ENCODE results near the gene EIF4G3.

The EIF4G3 gene

DNA sequence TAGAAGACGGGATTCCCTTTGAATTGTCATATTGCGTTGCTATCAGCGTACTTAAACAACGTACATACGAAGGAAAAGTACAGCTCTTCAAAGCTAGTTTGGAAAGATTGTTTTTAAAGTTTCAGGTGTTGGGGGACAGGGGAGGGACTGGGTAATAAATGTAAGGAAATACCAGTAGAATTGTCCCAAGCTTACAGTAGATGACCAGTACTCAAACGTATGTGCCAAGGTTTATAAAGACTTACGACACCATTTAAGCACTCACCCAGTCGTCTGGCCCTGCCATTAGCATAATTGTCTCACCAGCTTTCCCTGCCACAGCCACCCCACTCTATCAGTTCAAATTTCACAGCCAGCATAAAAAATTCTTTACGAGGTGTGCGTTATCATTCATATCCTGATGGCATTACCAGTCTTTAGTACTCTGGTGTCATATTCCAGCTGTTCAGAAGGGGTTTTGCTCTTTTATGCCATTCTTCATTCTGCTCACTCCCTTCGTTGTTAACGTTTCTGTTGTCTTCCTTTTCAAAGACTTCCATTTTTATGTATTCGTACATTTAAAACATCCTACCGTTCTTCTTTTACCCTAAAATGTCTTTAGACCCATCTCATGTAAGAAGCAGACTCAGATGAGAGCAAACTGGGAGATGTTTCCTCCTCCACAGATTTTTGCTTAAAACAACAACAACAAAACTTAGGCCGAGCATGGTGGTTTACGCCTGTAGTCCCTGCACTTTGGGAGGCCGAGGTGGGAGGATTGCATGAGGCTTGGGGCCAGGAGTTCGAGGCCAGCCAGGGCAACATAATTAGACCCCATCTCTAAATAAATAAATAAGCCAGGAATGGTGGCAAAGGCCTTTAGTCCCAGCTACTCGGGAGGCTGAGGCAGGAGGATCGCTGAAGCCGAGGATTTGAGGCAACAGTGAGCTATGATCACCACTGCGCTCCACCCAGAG, 388.6 kb downstream of the EIF4G3 start:
- peak in 1 of 2 experiments; percentile 35 for DNase-seq

GRCh38 chr1:20787029-20787839, 389.5 kb downstream of the EIF4G3 start, which contains the start of gene HP1BP3:
HP1BP3 (minus strand) TSS chr1:20787307; CDS start chr1:20780440, 6,867 bp downstream.
- DNase-seq = peak; percentile 42 to 45

- DNase-seq = peak; percentile 86 to 92
Measured at GRCh38 chr1:20786253-20787028, 390.3 kb downstream of the EIF4G3 start.

GRCh38 chr1:20785907-20786252, 390.8 kb downstream of the EIF4G3 start:
- DNase-seq = no peak

- DNase-seq = no peak
Measured at GRCh38 chr1:20775700-20776099, 401.0 kb downstream of the EIF4G3 start.

GRCh38 chr1:20771780-20772179, 404.9 kb downstream of the EIF4G3 start:
- DNase-seq = no peak

DNA sequence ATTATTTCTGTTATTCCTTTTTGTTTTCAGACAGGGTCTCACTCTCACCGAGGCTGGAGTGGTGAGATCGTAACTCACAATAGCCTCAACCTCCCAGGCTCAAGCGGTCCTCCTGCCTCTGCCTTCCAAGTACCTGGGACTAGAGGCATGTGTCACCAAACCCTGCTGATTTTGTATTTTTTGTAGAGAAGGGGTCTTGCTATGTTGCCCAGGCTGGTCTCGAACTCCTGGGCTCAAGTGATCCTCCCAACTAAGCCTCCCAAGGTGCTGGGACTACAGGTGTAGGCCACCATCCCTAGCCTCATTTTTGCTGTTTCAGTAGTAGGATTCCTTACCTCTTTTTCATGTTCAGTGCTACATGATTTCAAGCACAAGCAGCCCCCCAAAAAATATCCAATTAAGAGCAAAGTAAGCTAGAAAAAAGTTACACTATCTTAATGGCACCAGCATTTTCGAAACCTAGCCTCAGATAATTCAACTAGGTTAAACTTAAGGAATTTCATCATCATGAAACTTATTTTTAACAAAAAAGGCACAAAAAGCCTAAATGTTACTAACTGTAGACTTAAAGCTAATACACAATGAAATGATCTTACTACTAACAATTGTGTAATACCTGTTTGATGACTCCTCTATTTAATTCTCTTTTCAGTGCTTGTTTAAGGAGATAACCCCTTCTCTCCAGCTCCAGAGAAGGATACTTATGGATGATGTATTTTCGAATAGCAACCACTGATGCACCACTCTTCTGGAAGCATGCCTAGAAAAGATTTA, 406.2 kb downstream of the EIF4G3 start:
- DNase-seq = no peak

GRCh38 chr1:20767271-20767670, 409.4 kb downstream of the EIF4G3 start:
- DNase-seq = no peak

DNA sequence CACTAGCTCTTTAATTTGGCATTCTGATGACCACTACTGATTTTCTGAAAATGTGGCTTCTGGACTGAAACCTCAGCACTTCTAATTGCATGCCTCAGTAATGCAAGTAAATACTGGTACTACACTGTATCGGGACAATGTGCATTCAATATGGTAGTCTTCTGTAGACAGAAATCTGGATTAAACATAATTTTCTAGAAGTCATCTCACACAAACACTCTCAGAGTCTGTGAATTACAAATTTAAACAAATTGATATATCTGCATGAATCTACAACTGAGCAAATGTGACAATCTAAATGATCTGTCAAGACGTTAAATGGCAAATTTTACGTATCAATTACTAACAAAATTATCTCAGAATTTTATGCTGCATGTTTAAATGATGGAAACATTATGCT, 413.3 kb downstream of the EIF4G3 start:
- DNase-seq = no peak

GRCh38 chr1:20760322-20760721, 416.4 kb downstream of the EIF4G3 start:
- no peak for DNase-seq

All from NCI-H187 (cell line).